GM19238 (cell line): ENCODE data around the gene KCNK15.

Source experiments
- DNase-seq: peaks from one replicate; pipeline ENCODE4 v3.0.0; 2011; ENCODE audit warnings: low spot score; ENCODE audit not compliant: insufficient read length

The KCNK15 gene

DNA sequence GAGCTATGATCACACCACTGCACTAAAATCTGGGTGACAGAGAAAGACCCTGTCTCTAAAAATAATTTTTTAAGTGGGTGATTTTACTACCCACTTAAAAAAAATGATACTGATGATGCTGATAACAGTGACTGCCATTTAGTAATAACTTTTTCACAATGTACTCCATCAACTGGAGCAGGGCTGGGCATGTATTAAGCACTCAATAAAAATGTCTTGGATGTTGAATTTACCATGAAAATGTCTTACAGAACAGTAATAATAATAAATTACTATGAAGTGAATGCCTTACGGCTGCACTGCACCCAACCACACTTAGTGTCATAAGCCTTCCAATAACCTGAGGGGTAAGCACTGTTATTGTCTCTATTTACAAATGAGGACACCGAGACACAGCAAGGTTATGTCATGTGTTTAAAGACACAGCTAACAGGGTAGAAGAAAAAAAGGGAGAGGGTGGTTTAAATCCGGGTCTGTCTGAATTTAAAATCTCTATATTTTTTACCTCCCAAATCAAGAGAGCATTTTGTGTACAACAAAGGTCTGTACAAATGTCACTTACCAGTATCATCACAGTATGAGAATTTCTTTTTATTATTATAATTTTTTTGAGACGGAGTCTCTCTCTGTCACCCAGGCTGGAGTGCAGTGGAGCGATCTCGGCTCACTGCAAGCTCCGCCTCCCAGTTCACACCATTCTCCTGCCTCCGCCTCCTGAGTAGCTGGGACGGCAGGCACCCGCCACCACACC is 43.2 kb downstream of the KCNK15 start:
- DNase-seq = no peak

- no peak for DNase-seq
These were observed 45.2 kb downstream of the KCNK15 start for GRCh38 chr20:44790638-44791393.

DNA sequence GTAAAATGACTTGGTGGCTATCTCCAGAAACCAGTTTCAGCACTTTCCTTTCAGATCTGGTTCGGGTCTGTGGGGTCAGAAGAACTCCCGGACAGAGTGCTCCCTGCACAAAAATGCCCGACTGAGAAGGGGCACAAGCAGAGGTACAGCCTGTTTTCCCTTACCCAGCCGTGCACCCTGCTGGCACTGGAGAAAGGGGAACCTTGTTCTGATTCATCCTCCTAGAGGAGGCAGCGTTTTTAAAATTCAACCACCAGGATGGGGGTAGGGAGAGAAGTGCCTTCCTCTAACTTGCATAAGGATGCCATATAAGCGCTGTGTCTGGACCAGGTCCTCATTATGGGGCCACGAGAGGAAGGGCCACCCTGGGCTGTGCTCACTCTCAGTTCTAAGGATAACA is 47.1 kb downstream of the KCNK15 start:
- DNase-seq = no peak

- no peak for DNase-seq
These were observed 50.2 kb downstream of the KCNK15 start for GRCh38 chr20:44795836-44796235.

GRCh38 chr20:44796311-44796710 is 50.6 kb downstream of the KCNK15 start:
- DNase-seq = no peak

GRCh38 chr20:44796758-44797457 is 51.2 kb downstream of the KCNK15 start:
- DNase-seq = no peak

- DNase-seq = no peak
These were observed 54.0 kb downstream of the KCNK15 start for GRCh38 chr20:44799691-44800090.

DNA sequence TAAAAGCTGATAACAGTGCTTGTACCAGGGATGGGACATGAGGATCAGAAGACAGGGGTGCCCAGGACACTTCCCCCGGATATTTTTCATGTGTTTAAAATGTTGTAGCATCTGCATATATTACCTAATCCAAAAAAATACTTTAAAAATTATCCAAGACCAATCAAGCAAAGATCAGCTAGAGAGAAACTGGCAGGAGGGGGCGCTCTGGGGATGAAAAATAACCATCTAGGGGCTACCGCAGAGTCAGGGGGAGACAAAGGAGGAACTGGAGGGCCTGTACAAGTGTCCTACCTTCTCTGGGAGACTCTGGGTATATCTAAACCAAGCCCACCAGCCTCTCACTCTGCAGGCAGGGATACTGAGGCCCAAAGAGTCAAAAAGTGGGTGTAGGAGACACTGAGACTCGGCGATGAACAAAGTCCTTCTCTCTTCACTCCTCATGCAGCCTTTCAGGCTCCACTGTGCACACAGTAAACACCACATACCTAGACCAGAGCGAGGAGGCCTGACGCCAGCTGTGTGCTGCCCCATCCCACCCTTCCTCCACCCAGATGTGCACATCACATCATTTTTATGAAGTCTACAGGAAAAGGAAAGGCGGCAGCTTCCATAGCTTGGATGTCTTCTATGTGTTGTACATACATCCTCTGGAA is 54.9 kb downstream of the KCNK15 start:
- DNase-seq = no peak
